Astrocyte (in vitro differentiated cells and primary cell): ENCODE data around the gene CSMD2. TPM values are rescaled to one million over a fixed set of nuclear protein-coding genes. Genes with fewer than 3 reads are reported as not detected.

Experiments
- DNase-seq: peaks from one replicate; pipeline ENCODE4 v3.0.0-alpha.2; 2010; ENCODE audit warnings: low read depth
- FAIRE-seq: peaks from 2 replicates; lab custom pipeline; 2011; peaks lifted over from hg19 to GRCh38; lab: Jason Lieb, UNC
- H2AFZ ChIP-seq: 2 replicates; pipeline ENCODE4 v1.6.0; 2012; ENCODE audit warnings: low read depth, low read length, inconsistent platforms
- H3K27ac ChIP-seq: 2 replicates; pipeline ENCODE4 v1.5.1; 2011; ENCODE audit warnings: low read depth, low read length, inconsistent platforms
- H3K27me3 ChIP-seq: 2 replicates; pipeline ENCODE4 v1.6.0; 2011; ENCODE audit warnings: low read length, inconsistent platforms; ENCODE audit not compliant: insufficient read depth
- H3K36me3 ChIP-seq: 2 replicates; pipeline ENCODE4 v1.5.1; 2011; ENCODE audit warnings: low read length, inconsistent platforms; ENCODE audit not compliant: insufficient read depth
- H3K4me1 ChIP-seq: 2 replicates; pipeline ENCODE4 v1.5.1; 2011; ENCODE audit warnings: low read length, inconsistent platforms; ENCODE audit not compliant: insufficient read depth
- H3K4me2 ChIP-seq: 2 replicates; pipeline ENCODE4 v1.6.0; 2012; ENCODE audit warnings: low read length, inconsistent platforms
- H3K4me3 ChIP-seq: 2 replicates; pipeline ENCODE4 v1.5.1; 2011; ENCODE audit warnings: low read depth, mild to moderate bottlenecking, low read length, inconsistent platforms; ENCODE audit not compliant: insufficient read depth
- H3K79me2 ChIP-seq: 2 replicates; pipeline ENCODE4 v1.6.0; 2012; ENCODE audit warnings: mild to moderate bottlenecking, low read length, inconsistent platforms; ENCODE audit not compliant: insufficient read depth
- H3K9ac ChIP-seq: 2 replicates; pipeline ENCODE4 v1.6.0; 2012; ENCODE audit warnings: mild to moderate bottlenecking, low read length, inconsistent platforms
- H3K9me3 ChIP-seq: 2 replicates; pipeline ENCODE4 v1.5.1; 2012; ENCODE audit warnings: low read depth, mild to moderate bottlenecking, low read length, inconsistent platforms; ENCODE audit not compliant: insufficient read depth
- H4K20me1 ChIP-seq: 2 replicates; pipeline ENCODE4 v1.6.0; 2012; ENCODE audit warnings: low read length, inconsistent platforms; ENCODE audit not compliant: insufficient read depth
- H3K27ac Mint-ChIP-seq: one replicate; pipeline ENCODE4 v1.8.0; 2021; ENCODE audit warnings: mild to moderate bottlenecking, mixed read lengths; ENCODE audit not compliant: unreplicated experiment
- H3K27me3 Mint-ChIP-seq: one replicate; pipeline ENCODE4 v1.8.0; 2021; ENCODE audit warnings: low read depth, mixed read lengths; ENCODE audit not compliant: unreplicated experiment
- H3K36me3 Mint-ChIP-seq: one replicate; pipeline ENCODE4 v1.8.0; 2021; ENCODE audit warnings: low read depth, mixed read lengths; ENCODE audit not compliant: unreplicated experiment
- H3K4me1 Mint-ChIP-seq: one replicate; pipeline ENCODE4 v1.8.0; 2021; ENCODE audit warnings: low read depth, mixed read lengths; ENCODE audit not compliant: unreplicated experiment
- H3K4me3 Mint-ChIP-seq: one replicate; pipeline ENCODE4 v1.8.0; 2021; ENCODE audit warnings: mild to moderate bottlenecking, moderate library complexity, mixed read lengths; ENCODE audit not compliant: unreplicated experiment
- H3K9me3 Mint-ChIP-seq: one replicate; pipeline ENCODE4 v1.8.0; 2021; ENCODE audit warnings: mild to moderate bottlenecking, mixed read lengths; ENCODE audit not compliant: unreplicated experiment
- EZH2 ChIP-seq: IDR thresholded peaks from 2 replicates; pipeline ENCODE4 v1.6.1; 2012; ENCODE audit warnings: mild to moderate bottlenecking, low read length, inconsistent platforms; ENCODE audit not compliant: insufficient read depth
- total RNA-seq: library from RNA; stranded (reverse); gene quantifications from 2 replicates; pipeline ENCODE4 v1.2.1, GENCODE V29; 2021
- TF ChIP-seq, protein P1 (sequence below): IDR thresholded peaks from 2 replicates; pipeline ENCODE4 v1.5.1; 2011; ENCODE audit warnings: low read depth, mild to moderate bottlenecking, inconsistent platforms, low read length, moderate library complexity; ENCODE audit not compliant: insufficient read depth

Gene CSMD2
- total RNA-seq, 1 donor from 2014 or later = 11.1 TPM

- H3K9me3 ChIP-seq = no peaks in the 10 kb centered on the region
- Mint-ChIP-seq H3K4me3 (peak overlapping the region; percentile 89), H3K9me3 (no peaks in the 10 kb centered on the region), H3K27me3 (no peaks in the 10 kb centered on the region), H3K27ac (no peak overlapping the region), H3K4me1 (peaks cover 18% of the 10 kb centered on the region), H3K36me3 (peaks cover 4% of the 10 kb centered on the region)
- H3K4me1 ChIP-seq = peaks cover 28% of the 10 kb centered on the region
- H3K9ac ChIP-seq = no peak overlapping the region
- peaks cover under 1% of the 10 kb centered on the region for H3K36me3 ChIP-seq
- FAIRE-seq = no peak
- peaks cover 33% of the 10 kb centered on the region for H3K79me2 ChIP-seq
- no peak for DNase-seq
- TF ChIP-seq, protein P1, sequence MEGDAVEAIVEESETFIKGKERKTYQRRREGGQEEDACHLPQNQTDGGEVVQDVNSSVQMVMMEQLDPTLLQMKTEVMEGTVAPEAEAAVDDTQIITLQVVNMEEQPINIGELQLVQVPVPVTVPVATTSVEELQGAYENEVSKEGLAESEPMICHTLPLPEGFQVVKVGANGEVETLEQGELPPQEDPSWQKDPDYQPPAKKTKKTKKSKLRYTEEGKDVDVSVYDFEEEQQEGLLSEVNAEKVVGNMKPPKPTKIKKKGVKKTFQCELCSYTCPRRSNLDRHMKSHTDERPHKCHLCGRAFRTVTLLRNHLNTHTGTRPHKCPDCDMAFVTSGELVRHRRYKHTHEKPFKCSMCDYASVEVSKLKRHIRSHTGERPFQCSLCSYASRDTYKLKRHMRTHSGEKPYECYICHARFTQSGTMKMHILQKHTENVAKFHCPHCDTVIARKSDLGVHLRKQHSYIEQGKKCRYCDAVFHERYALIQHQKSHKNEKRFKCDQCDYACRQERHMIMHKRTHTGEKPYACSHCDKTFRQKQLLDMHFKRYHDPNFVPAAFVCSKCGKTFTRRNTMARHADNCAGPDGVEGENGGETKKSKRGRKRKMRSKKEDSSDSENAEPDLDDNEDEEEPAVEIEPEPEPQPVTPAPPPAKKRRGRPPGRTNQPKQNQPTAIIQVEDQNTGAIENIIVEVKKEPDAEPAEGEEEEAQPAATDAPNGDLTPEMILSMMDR = no peak
- no peak for TF ChIP-seq EZH2
- peaks cover 15% of the 10 kb centered on the region for H4K20me1 ChIP-seq
- no peak overlapping the region for H3K4me2 ChIP-seq
- H3K27me3 ChIP-seq = no peaks in the 10 kb centered on the region
- no peak overlapping the region for H3K27ac ChIP-seq
- no peak overlapping the region for H3K4me3 ChIP-seq
- H2AFZ ChIP-seq = no peak overlapping the region
Observed at GRCh38 chr1:33473900-33474299, 691.1 kb downstream of the CSMD2 start.

DNA sequence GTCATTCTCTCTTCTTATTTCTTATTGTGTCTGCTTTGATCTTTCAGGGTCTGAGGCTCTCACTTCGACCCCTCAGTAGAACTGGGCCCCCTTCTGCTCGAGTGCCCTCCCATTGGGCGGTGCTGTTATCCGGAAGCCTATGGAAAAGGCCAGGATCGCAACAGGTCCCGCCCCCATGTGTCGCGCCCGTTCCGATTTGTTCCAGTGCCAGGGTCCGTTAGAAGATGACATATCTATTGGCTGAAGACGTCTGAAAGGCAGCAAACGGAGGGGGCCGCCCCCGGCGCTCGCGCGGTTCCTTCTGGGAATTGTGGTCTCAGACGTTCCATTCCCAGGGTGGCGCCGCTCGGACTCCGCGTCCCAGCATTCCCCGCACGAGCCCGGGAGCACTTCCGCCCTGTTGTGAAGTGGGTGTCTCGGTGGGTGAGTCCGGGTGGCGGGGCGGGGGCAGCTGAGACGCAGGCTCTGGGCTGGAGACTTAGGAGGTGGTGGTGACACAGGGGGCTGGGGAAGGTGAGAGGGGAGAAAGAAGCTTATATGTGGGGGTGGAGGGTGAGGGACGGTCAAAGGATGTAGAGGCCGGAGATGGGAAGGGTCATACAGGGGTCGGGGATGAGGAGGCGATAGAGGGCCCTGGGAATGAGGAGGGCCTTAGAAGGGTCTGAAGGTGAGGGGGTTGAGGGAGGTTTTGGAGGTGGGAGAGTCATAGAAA lies 692.6 kb downstream of the CSMD2 start, which contains the start of gene ZSCAN20:
Gene ZSCAN20 (plus strand): TSS at position 377 of the 712 bp plus-strand sequence. CDS start 6,644 bp downstream, outside the sequence.
- H3K4me3 Mint-ChIP-seq = peak within 1 kb of the TSS; percentile 89
- H3K27ac Mint-ChIP-seq = peak within 1 kb of the TSS; percentile 87
- Histone ChIP-seq H4K20me1 (peaks cover 3% of the 10 kb centered on the region), H3K4me1 (peaks cover 37% of the 10 kb centered on the region), H3K9me3 (no peaks in the 10 kb centered on the region), H3K36me3 (no peaks in the 10 kb centered on the region), H3K79me2 (peaks cover 25% of the 10 kb centered on the region), H3K9ac (peak within 1 kb of the TSS; percentile 95), H3K4me2 (peak within 1 kb of the TSS; percentile 99), H3K27me3 (no peaks in the 10 kb centered on the region), H3K27ac (peak within 1 kb of the TSS; percentile 78), H2AFZ (peak within 1 kb of the TSS; percentile 81), H3K4me3 (peak within 1 kb of the TSS; percentile 80)
- TF ChIP-seq, protein P1 = no peak
- no peak for TF ChIP-seq EZH2
- no peaks in the 10 kb centered on the region for H3K27me3 Mint-ChIP-seq
- H3K4me1 Mint-ChIP-seq = peaks cover 26% of the 10 kb centered on the region
- DNase-seq = peak; percentile 96
- FAIRE-seq = no peak
- peaks cover 2% of the 10 kb centered on the region for H3K36me3 Mint-ChIP-seq
- H3K9me3 Mint-ChIP-seq = no peaks in the 10 kb centered on the region

- Mint-ChIP-seq H3K27ac (peak overlapping the region; percentile 30), H3K9me3 (no peaks in the 10 kb centered on the region), H3K4me3 (peak overlapping the region; percentile 20), H3K27me3 (peaks cover 2% of the 10 kb centered on the region), H3K36me3 (peaks cover 2% of the 10 kb centered on the region), H3K4me1 (peaks cover 26% of the 10 kb centered on the region)
- DNase-seq (no peak), FAIRE-seq (no peak)
- peaks cover 19% of the 10 kb centered on the region for H3K79me2 ChIP-seq
- no peak overlapping the region for H3K4me3 ChIP-seq
- H3K4me2 ChIP-seq = no peak overlapping the region
- no peak overlapping the region for H2AFZ ChIP-seq
- H3K9ac ChIP-seq = no peak overlapping the region
- TF ChIP-seq, protein P1 = no peak
- TF ChIP-seq EZH2 = no peak
- H3K9me3 ChIP-seq = no peaks in the 10 kb centered on the region
- peaks cover 37% of the 10 kb centered on the region for H3K4me1 ChIP-seq
- H3K27me3 ChIP-seq = no peaks in the 10 kb centered on the region
- no peak overlapping the region for H3K27ac ChIP-seq
- H3K36me3 ChIP-seq = no peaks in the 10 kb centered on the region
- H4K20me1 ChIP-seq = no peaks in the 10 kb centered on the region
Observed at GRCh38 chr1:33471416-33471815, 693.6 kb downstream of the CSMD2 start.
